Measurements from ENCODE around the gene KCNF1. TPM values are rescaled to one million over a fixed set of nuclear protein-coding genes. Genes with fewer than 3 reads are reported as not detected.

KCNF1 gene
- total RNA-seq, 2 experiments from 2014 or later: not detected

- no peak for DNase-seq
- H3K4me1 Mint-ChIP-seq: no peaks in the 10 kb centered on the region
- no peak overlapping the region for H3K27ac Mint-ChIP-seq
Observed at GRCh38 chr2:10890706-10891270, 20.9 kb upstream of the KCNF1 start.

GRCh38 chr2:10891390-10891789, 20.3 kb upstream of the KCNF1 start:
- no peaks in the 10 kb centered on the region for H3K4me1 Mint-ChIP-seq
- H3K27ac Mint-ChIP-seq: no peak overlapping the region
- no peaks in the 10 kb centered on the region for H3K36me3 Mint-ChIP-seq
- H3K9me3 Mint-ChIP-seq: no peaks in the 10 kb centered on the region
- peaks cover 9% of the 10 kb centered on the region for H3K27me3 Mint-ChIP-seq
- no peak for DNase-seq
- H3K4me3 Mint-ChIP-seq: no peak overlapping the region

More at GRCh38 chr2:10890706-10891270, 20.9 kb upstream of the KCNF1 start:
- H3K36me3 Mint-ChIP-seq: no peaks in the 10 kb centered on the region
- H3K27me3 Mint-ChIP-seq: peaks cover 9% of the 10 kb centered on the region
- no peak overlapping the region for H3K4me3 Mint-ChIP-seq
- no peaks in the 10 kb centered on the region for H3K9me3 Mint-ChIP-seq

GRCh38 chr2:10891848-10892247, 19.9 kb upstream of the KCNF1 start:
- no peaks in the 10 kb centered on the region for H3K36me3 Mint-ChIP-seq
- H3K9me3 Mint-ChIP-seq: no peaks in the 10 kb centered on the region
- no peak for DNase-seq
- H3K27ac Mint-ChIP-seq: no peak overlapping the region
- peaks cover 9% of the 10 kb centered on the region for H3K27me3 Mint-ChIP-seq
- H3K4me3 Mint-ChIP-seq: no peak overlapping the region
- no peaks in the 10 kb centered on the region for H3K4me1 Mint-ChIP-seq

GRCh38 chr2:10892316-10892715, 19.4 kb upstream of the KCNF1 start:
- Mint-ChIP-seq H3K9me3 (no peaks in the 10 kb centered on the region), H3K36me3 (no peaks in the 10 kb centered on the region), H3K27me3 (peaks cover 9% of the 10 kb centered on the region), H3K4me3 (no peak overlapping the region), H3K4me1 (no peaks in the 10 kb centered on the region), H3K27ac (no peak overlapping the region)
- no peak for DNase-seq

- H3K36me3 Mint-ChIP-seq: no peaks in the 10 kb centered on the region
- no peaks in the 10 kb centered on the region for H3K9me3 Mint-ChIP-seq
- no peak for DNase-seq
- peaks cover 9% of the 10 kb centered on the region for H3K27me3 Mint-ChIP-seq
- no peak overlapping the region for H3K4me3 Mint-ChIP-seq
- H3K27ac Mint-ChIP-seq: no peak overlapping the region
- no peaks in the 10 kb centered on the region for H3K4me1 Mint-ChIP-seq
Observed at GRCh38 chr2:10892796-10893350, 18.9 kb upstream of the KCNF1 start.

DNA sequence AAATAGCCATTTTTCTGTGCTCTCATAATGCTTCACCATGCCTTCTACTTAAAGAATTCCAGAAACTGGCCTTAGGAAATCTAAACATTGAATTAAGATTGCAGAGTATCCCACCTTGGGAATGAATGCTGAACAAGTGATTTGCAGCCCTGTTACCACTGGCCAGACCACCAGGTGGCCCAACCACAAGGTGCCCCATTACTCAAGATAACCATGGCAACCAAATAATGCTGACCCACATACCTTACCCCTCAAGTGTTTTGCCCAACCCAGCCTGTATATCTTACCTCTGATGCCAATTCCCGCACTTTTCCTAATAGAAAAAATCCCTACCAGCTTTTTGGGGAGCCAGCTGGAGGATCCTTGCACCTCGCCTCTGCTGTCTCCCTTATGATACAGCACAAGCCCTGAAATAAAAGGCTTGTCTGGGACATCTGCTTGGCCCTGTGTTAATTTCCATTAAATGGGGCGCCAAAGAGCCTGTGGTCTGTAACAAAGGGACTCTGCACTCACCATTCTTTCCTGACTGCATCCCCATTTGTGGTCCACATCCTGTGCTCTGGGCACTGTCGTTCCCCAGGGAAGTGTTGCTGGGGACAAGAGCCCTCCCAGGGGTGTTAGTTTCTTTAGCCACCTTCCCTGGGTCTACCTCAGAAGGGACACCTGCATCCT, 17.3 kb upstream of the KCNF1 start:
- H3K4me1 Mint-ChIP-seq: no peaks in the 10 kb centered on the region
- peaks cover 3% of the 10 kb centered on the region for H3K27me3 Mint-ChIP-seq
- no peak overlapping the region for H3K27ac Mint-ChIP-seq
- no peak for DNase-seq
- no peaks in the 10 kb centered on the region for H3K36me3 Mint-ChIP-seq
- no peak overlapping the region for H3K4me3 Mint-ChIP-seq
- no peaks in the 10 kb centered on the region for H3K9me3 Mint-ChIP-seq

- no peak overlapping the region for H3K4me3 Mint-ChIP-seq
- no peaks in the 10 kb centered on the region for H3K4me1 Mint-ChIP-seq
- DNase-seq: no peak
- no peak overlapping the region for H3K27ac Mint-ChIP-seq
- H3K36me3 Mint-ChIP-seq: no peaks in the 10 kb centered on the region
- H3K9me3 Mint-ChIP-seq: no peaks in the 10 kb centered on the region
- peaks cover 3% of the 10 kb centered on the region for H3K27me3 Mint-ChIP-seq
Observed at GRCh38 chr2:10895231-10895630, 16.5 kb upstream of the KCNF1 start.

DNA sequence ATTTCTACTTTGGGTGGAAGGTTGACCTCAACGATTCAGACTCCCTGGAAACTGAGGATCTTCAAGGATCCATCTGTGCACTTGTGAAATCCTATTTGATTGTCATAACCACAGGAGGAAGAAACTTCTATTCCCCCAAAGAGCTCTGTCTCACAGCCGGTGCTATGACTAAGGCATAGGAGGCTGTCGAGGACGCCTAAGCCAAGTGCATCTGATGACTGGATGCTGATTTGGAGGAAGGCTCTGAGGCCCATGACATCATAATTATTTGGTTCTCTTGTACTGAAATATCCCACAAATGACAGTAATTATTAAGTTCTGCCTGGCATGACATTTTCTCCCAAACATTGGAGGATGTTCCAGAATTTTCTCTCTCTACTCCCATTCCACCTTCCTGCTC, 13.8 kb upstream of the KCNF1 start:
- peaks cover 3% of the 10 kb centered on the region for H3K27me3 Mint-ChIP-seq
- H3K9me3 Mint-ChIP-seq: no peaks in the 10 kb centered on the region
- no peak for DNase-seq
- H3K27ac Mint-ChIP-seq: no peak overlapping the region
- no peaks in the 10 kb centered on the region for H3K36me3 Mint-ChIP-seq
- H3K4me3 Mint-ChIP-seq: no peak overlapping the region
- H3K4me1 Mint-ChIP-seq: no peaks in the 10 kb centered on the region

- DNase-seq: no peak
- Mint-ChIP-seq H3K36me3 (no peaks in the 10 kb centered on the region), H3K9me3 (peaks cover 4% of the 10 kb centered on the region), H3K27me3 (peaks cover 3% of the 10 kb centered on the region), H3K4me3 (no peak overlapping the region), H3K27ac (no peak overlapping the region), H3K4me1 (no peaks in the 10 kb centered on the region)
Observed at GRCh38 chr2:10900216-10901109, 11.3 kb upstream of the KCNF1 start.

DNA sequence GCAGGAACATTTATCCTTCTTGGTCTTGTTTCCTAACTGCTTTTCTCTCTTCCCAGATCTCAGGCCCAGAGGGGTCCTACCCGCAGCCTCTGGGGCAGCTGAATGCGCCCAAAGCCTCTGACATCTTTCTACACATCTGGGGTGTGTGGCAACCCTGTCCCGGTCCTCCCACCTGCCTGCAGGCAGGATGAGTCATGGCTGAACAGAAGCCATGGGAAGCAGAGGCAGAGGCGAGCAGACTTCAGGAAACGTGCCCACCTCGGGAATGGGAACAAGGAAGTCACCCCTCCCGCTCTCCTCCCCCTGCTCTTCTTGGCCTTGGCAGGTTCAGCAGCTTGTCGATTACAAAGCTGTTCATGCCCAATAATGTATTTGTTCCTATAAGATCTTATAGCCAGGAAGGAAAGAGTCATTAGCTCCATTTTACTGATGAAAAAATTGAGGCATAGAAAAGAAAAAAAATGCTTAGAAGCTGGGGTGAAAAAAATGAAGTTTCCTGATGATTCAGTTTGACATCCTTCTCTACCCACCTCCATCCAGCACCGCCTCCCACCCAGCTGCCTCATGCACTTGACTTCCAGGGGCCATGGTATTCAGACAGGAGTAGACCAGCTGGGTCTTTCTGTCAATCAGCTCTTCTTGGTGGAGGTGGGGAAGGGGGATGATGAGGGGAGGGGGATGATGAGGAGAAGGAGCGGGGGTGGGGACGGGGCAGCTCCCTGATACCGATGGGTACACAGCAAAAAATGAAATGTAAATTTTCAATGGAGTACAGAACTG, 10.4 kb upstream of the KCNF1 start:
- H3K27me3 Mint-ChIP-seq: peaks cover 3% of the 10 kb centered on the region
- peaks cover 4% of the 10 kb centered on the region for H3K9me3 Mint-ChIP-seq
- no peaks in the 10 kb centered on the region for H3K4me1 Mint-ChIP-seq
- H3K36me3 Mint-ChIP-seq: no peaks in the 10 kb centered on the region
- no peak overlapping the region for H3K4me3 Mint-ChIP-seq
- no peak overlapping the region for H3K27ac Mint-ChIP-seq
- no peak for DNase-seq

DNA sequence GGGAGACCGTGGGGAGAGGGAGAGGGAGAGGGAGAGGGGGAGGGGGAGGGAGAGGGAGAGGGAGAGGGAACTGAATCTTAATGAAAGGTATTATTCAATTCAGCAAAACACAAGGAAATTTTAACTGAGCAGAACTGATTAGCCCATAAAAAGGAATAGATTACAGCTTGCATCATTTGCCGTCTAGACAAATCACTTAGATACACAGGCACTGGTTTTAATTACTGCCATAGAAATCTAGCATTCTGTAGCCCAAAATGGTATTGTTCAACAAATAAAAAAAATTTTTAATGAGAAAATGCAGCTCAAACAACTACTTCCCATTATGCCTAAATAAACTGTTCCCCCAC, 7.9 kb upstream of the KCNF1 start:
- no peak overlapping the region for H3K27ac Mint-ChIP-seq
- peaks cover 3% of the 10 kb centered on the region for H3K27me3 Mint-ChIP-seq
- H3K9me3 Mint-ChIP-seq: peaks cover 4% of the 10 kb centered on the region

DNA sequence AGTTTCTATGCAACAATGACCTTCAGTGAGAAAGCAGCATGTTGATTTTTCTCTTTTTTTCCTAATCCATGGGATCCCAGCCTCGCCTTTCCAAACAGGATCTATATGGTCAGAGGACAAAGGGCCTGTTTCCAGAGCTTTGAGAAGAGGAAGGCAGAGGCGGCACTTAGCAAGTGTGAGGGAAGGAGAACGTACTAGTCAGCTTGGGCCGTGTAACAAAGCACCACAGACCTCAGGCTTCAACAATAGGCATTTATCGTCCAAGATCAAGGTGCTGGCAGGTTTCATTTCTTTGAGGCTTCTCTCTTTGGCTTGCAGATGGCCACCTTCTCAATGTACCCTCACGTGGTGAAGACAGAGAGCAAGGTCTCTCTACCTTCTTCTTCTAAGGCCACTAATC, 7.3 kb upstream of the KCNF1 start:
- no peak overlapping the region for H3K4me3 Mint-ChIP-seq
- no peaks in the 10 kb centered on the region for H3K36me3 Mint-ChIP-seq
- DNase-seq: no peak
- no peaks in the 10 kb centered on the region for H3K4me1 Mint-ChIP-seq
- peaks cover 3% of the 10 kb centered on the region for H3K27me3 Mint-ChIP-seq
- H3K27ac Mint-ChIP-seq: no peak overlapping the region
- peaks cover 4% of the 10 kb centered on the region for H3K9me3 Mint-ChIP-seq

More for the DNA sequence above, 7.9 kb upstream of the KCNF1 start:
- DNase-seq: no peak
- Mint-ChIP-seq H3K4me3 (no peak overlapping the region), H3K4me1 (no peaks in the 10 kb centered on the region), H3K36me3 (no peaks in the 10 kb centered on the region)

DNA sequence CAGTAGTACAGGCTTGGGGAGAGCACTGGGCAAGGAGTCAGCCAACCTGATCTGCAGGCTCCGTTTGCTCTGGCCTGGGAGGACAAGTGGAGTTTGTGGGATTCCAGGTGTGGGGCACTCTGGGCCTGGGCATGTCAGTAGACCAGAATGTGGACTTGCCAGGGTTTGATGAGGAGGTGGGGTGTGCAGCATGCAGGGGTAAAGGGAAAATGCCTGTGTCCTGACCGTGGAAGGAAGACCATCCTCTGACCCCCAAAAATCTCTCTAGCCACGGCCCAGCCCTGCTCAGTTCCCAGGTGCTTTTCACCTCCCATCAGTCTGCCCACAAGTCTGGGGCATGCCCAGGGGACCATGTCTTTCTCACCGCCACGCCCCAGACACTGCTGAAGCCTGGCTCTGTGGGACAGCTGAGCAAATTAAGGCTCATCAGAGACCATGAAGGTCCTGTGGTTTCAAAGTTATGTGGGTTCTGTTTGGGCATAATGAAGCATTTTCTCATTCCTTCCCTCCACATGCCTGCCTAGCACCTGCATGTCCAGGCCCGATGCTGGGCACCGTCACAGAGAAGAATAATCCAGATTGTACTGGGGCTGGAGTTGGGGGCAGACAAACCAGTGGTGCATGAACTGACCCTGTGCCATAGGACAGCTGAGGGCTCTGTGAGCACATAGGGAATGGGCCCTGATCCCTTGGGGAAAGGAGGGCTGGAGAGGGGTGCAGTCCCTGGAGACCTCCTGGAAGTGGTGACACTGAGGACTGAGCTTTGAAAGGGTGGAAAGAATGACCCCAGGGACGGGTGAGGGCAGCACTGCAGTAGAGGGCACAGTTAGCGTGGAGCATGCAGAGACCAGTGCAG, 6.5 kb upstream of the KCNF1 start:
- Mint-ChIP-seq H3K27me3 (peaks cover 7% of the 10 kb centered on the region), H3K36me3 (no peaks in the 10 kb centered on the region), H3K27ac (no peak overlapping the region), H3K9me3 (peaks cover 4% of the 10 kb centered on the region), H3K4me1 (no peaks in the 10 kb centered on the region), H3K4me3 (no peak overlapping the region)
- DNase-seq: no peak

DNA sequence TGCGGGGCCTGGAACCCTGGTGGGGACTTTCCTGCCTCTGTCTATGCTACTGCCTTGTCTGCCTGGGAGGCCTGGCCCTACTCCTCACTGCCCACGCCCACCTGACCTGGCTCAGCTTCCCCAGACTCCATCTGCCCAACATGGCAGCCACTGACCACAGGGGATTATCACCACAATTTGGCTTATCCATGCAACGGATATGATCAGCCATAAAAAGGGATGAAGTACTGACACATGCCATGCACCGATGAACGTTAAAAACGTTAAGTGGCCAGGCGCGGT, 5.9 kb upstream of the KCNF1 start:
- H3K4me3 Mint-ChIP-seq: no peak overlapping the region
- H3K27me3 Mint-ChIP-seq: peaks cover 13% of the 10 kb centered on the region
- no peak overlapping the region for H3K27ac Mint-ChIP-seq
- peaks cover 4% of the 10 kb centered on the region for H3K9me3 Mint-ChIP-seq
- no peak for DNase-seq
- no peaks in the 10 kb centered on the region for H3K36me3 Mint-ChIP-seq
- H3K4me1 Mint-ChIP-seq: no peaks in the 10 kb centered on the region

All from activated naive CD8-positive, alpha-beta T cell treated with anti-CD3 and anti-CD28 coated beads for 36 hours (primary cell).